HCT116 (cell line): ENCODE measurements around the gene TAF3.

ENCODE experiments used
- ATF3 ChIP-seq: IDR thresholded peaks from 2 replicates; pipeline ENCODE4 v1.6.1; 2012
- CBX3 ChIP-seq: IDR thresholded peaks from 2 replicates; pipeline ENCODE4 v1.6.1; 2012; ENCODE audit warnings: low read depth
- CEBPB ChIP-seq: IDR thresholded peaks from 2 replicates; pipeline ENCODE4 v1.6.1; 2012; ENCODE audit warnings: low read depth
- ELF1 ChIP-seq: IDR thresholded peaks from 2 replicates; pipeline ENCODE4 v1.6.1; 2012; ENCODE audit warnings: low read depth, borderline replicate concordance
- EZH2 ChIP-seq: fragments of 200-600 bp; sonication (generic); IDR thresholded peaks from 2 replicates; pipeline ENCODE4 v1.6.1; 2017; ENCODE audit warnings: antibody characterized with exemption, mixed run types
- EZH2phosphoT487 ChIP-seq: fragments of 200-600 bp; IDR thresholded peaks from 2 replicates; pipeline ENCODE4 v1.6.1; 2018; ENCODE audit warnings: antibody characterized with exemption, borderline replicate concordance
- JUND ChIP-seq: IDR thresholded peaks from 2 replicates; pipeline ENCODE4 v1.6.1; 2012
- POLR2A ChIP-seq: IDR thresholded peaks from 2 replicates; pipeline ENCODE4 v1.7.0; 2011; ENCODE audit warnings: borderline replicate concordance; ENCODE audit not compliant: insufficient read depth, insufficient read length; ENCODE audit errors: extremely low read depth
- RAD21 ChIP-seq: IDR thresholded peaks from 2 replicates; pipeline ENCODE4 v1.6.1; 2012; ENCODE audit warnings: low read depth, mild to moderate bottlenecking
- REST ChIP-seq: IDR thresholded peaks from 2 replicates; pipeline ENCODE4 v1.6.1; 2012; ENCODE audit warnings: low read depth
- SIN3A ChIP-seq: IDR thresholded peaks from 2 replicates; pipeline ENCODE4 v1.6.1; 2012; ENCODE audit warnings: low read depth
- SP1 ChIP-seq: IDR thresholded peaks from 2 replicates; pipeline ENCODE4 v1.6.1; 2012; ENCODE audit warnings: low read depth
- ZBTB33 ChIP-seq: IDR thresholded peaks from 2 replicates; pipeline ENCODE4 v1.6.1; 2011; ENCODE audit warnings: mild to moderate bottlenecking, low read length, moderate library complexity; ENCODE audit not compliant: insufficient replicate concordance; ENCODE audit errors: extremely low read depth
- TF ChIP-seq, protein P1 (sequence below), 3 experiments: fragments of 200-600 bp in 1 of 3; sonication (generic) in 1 of 3; IDR thresholded peaks in 2 of 3; conservative IDR thresholded peaks in 1 of 3; 2 replicates each; pipeline ENCODE4 v1.5.1; 2012 to 2017; ENCODE audit warnings: low read depth in 2 of 3, low read length in 2 of 3, antibody characterized with exemption in 1 of 3, borderline replicate concordance in 1 of 3, control low read depth in 1 of 3, mild to moderate bottlenecking in 1 of 3, mixed read lengths in 1 of 3, mixed run types in 1 of 3, moderate library complexity in 1 of 3; ENCODE audit not compliant: insufficient read depth in 1 of 3

DNA sequence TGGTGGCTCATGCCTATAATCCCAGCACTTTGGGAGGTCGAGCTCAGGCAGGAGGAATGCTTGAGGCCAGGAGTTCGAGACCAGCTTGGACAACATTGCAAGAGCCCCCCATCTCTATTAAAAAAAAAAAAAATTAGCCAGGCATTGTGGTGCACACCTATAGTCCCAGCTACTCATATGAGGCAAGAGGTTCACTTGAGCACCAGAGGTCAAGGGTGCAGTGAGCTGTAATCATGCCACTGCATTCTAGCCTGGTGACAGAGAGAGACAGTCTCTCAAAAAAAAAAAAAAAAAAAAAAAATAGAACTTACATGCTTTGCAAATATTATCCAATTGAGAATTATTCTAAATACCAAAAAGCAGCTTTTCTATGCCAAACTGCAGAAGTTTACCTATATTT lies 41.5 kb upstream of the TAF3 start:
- TF ChIP-seq POLR2A: no peak
- no peak for TF ChIP-seq SIN3A
- TF ChIP-seq EZH2: no peak
- TF ChIP-seq, protein P1, sequence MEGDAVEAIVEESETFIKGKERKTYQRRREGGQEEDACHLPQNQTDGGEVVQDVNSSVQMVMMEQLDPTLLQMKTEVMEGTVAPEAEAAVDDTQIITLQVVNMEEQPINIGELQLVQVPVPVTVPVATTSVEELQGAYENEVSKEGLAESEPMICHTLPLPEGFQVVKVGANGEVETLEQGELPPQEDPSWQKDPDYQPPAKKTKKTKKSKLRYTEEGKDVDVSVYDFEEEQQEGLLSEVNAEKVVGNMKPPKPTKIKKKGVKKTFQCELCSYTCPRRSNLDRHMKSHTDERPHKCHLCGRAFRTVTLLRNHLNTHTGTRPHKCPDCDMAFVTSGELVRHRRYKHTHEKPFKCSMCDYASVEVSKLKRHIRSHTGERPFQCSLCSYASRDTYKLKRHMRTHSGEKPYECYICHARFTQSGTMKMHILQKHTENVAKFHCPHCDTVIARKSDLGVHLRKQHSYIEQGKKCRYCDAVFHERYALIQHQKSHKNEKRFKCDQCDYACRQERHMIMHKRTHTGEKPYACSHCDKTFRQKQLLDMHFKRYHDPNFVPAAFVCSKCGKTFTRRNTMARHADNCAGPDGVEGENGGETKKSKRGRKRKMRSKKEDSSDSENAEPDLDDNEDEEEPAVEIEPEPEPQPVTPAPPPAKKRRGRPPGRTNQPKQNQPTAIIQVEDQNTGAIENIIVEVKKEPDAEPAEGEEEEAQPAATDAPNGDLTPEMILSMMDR (IDR thresholded peaks at IDR 0.05 in 2 of 3, conservative IDR thresholded peaks at IDR 0.05 in 1 of 3; ENCODE audit: borderline replicate concordance in 1 of 3, insufficient read depth in 1 of 3, low read depth in 2 of 3, low read length in 2 of 3): no peak
- no peak for TF ChIP-seq EZH2phosphoT487
- TF ChIP-seq ATF3: no peak
- no peak for TF ChIP-seq CBX3
- no peak for TF ChIP-seq ELF1
- no peak for TF ChIP-seq RAD21
- no peak for TF ChIP-seq CEBPB
- no peak for TF ChIP-seq JUND
- TF ChIP-seq ZBTB33: no peak
- TF ChIP-seq REST: no peak
- no peak for TF ChIP-seq SP1
